SJSA1 (cell line): ENCODE results near the gene REC114. TPM values are rescaled to one million over a fixed set of nuclear protein-coding genes. Genes with fewer than 3 reads are reported as not detected.
"Not testable (repeated sequence)": the region's sequence is repeated elsewhere in the genome, so short reads cannot be mapped to it uniquely, and the experiment has no call there.

Source experiments
- DNase-seq, 2 experiments: peaks; one replicate each; pipeline ENCODE4 v3.0.0-alpha.2; 2015 to 2020; ENCODE audit warnings: low spot score in 2 of 2, low read depth in 1 of 2
- H3K27ac ChIP-seq: fragments of 250-450 bp; sonication (Bioruptor Pico); 2 replicates; pipeline ENCODE4 v1.5.1; 2020; ENCODE audit warnings: mild to moderate bottlenecking, moderate library complexity
- H3K27me3 ChIP-seq: fragments of 250-450 bp; sonication (Bioruptor Pico); replicated peaks from 2 replicates; pipeline ENCODE4 v1.5.1; 2020; ENCODE audit warnings: mild to moderate bottlenecking, moderate library complexity
- H3K36me3 ChIP-seq: fragments of 250-450 bp; sonication (Bioruptor Pico); 2 replicates; pipeline ENCODE4 v1.5.1; 2020; ENCODE audit warnings: mild to moderate bottlenecking
- H3K4me1 ChIP-seq: fragments of 250-450 bp; sonication (Bioruptor Pico); replicated peaks from 2 replicates; pipeline ENCODE4 v1.6.1; 2021; ENCODE audit warnings: mild to moderate bottlenecking
- H3K4me3 ChIP-seq: fragments of 250-450 bp; sonication (Bioruptor Pico); 2 replicates; pipeline ENCODE4 v1.5.1; 2020; ENCODE audit warnings: mild to moderate bottlenecking
- H3K9me3 ChIP-seq: fragments of 250-450 bp; sonication (Bioruptor Pico); replicated peaks from 2 replicates; pipeline ENCODE4 v1.5.1; 2020; ENCODE audit warnings: mild to moderate bottlenecking
- total RNA-seq: library from RNA; depleted of rRNA; stranded (reverse); fragments of >200 nt; shearing (Covaris generic); gene quantifications from 2 replicates; pipeline ENCODE4 v1.2.3, GENCODE V29; 2014

The REC114 gene
- total RNA-seq, 1 experiment from 2014 or later: not detected

GRCh38 chr15:73476704-73477216 lies 33.8 kb downstream of the REC114 start:
- no peak for DNase-seq
- no peaks in the 10 kb centered on the region for H3K4me1 ChIP-seq
- no peaks in the 10 kb centered on the region for H3K9me3 ChIP-seq
- H3K27ac ChIP-seq: no peak overlapping the region
- H3K4me3 ChIP-seq: no peak overlapping the region
- H3K27me3 ChIP-seq: peaks cover 7% of the 10 kb centered on the region
- H3K36me3 ChIP-seq: no peaks in the 10 kb centered on the region

DNA sequence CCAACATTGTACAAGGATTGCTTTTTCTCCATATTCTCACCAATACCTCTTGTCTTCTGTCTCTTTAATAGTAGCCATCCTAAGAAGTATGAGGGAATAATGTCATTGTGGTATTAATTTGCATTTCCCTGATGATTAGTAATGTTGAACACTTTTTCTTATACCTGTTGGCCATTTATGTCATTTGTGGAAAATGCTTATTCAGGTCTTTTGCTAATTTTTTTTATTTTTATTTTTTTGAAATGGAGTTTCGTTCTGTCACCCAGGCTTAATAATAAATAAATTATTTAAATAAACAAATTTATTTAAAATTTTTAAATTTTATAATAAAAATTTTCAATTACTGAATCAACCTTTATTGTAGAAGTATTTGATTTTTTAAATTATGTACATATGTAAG lies 37.1 kb downstream of the REC114 start:
- Histone ChIP-seq H3K27ac (no peak overlapping the region), H3K36me3 (no peaks in the 10 kb centered on the region), H3K9me3 (no peaks in the 10 kb centered on the region), H3K4me1 (no peaks in the 10 kb centered on the region), H3K27me3 (peaks cover 3% of the 10 kb centered on the region), H3K4me3 (no peak overlapping the region)
- DNase-seq: no peak

DNA sequence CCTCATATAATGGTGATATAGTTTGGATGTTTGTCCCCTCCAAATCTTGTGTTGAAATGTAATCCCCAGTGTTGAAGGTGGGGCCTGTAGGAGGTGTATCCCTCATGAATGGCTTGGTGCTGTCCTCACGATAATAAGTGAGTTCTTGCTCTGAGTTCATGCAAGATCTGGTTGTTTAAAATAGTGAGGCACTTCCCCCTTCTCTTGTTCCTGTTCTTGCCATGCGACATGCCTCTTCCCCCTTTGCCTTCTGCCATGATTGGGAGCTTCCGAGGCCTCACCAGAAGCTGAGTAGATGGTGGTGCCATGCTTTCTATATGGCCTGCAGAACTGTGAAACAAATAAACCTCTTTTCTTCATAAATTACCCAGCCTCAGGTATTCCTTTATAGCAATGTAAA lies 39.2 kb downstream of the REC114 start:
- Histone ChIP-seq H3K9me3 (no peaks in the 10 kb centered on the region), H3K4me1 (no peaks in the 10 kb centered on the region), H3K27me3 (peaks cover 3% of the 10 kb centered on the region), H3K4me3 (no peak overlapping the region), H3K36me3 (no peaks in the 10 kb centered on the region), H3K27ac (no peak overlapping the region)
- no peak for DNase-seq

DNA sequence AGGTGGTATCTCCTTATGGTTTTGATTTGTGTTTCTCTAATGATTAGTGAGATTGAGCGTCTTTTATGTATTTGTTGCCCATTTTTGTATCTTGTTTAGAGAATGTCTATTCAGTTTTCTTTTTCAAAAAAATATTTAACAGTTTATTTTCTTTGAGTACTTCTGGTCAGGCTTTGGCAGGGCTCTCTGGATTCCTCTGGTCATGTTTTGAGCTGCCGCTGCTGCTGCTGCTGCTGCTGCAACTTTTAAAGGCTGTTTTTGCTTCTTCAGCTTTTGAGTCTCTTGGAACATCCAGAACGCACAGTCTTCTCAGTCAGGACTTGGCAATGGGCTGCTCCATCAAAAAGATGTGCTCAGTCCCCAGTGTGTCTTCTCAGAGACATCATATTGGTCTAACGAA lies 40.1 kb downstream of the REC114 start:
- Histone ChIP-seq H3K4me1 (no peaks in the 10 kb centered on the region), H3K36me3 (no peaks in the 10 kb centered on the region), H3K4me3 (no peak overlapping the region), H3K27me3 (peaks cover 3% of the 10 kb centered on the region), H3K27ac (no peak overlapping the region), H3K9me3 (no peaks in the 10 kb centered on the region)
- DNase-seq: no peak

DNA sequence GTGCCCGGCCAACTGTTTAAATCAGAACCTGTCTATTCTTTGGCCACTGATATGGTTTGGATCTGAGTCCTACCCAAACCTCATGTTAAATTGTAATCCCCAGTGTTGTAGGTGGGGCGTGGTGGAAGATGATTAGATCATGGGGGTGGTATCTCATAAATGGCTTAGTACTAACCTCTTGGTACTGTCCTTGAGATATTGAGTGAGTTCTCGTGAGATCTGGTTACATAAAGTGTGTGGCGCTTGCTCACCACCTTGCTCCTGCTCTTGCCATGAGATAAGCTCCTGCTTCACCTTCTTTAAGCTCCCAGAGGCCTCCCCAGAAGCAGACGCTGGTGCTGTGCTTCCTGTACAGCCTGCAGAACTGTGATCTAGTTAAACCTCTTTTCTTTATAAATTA lies 42.4 kb downstream of the REC114 start:
- H3K27ac ChIP-seq: no peak overlapping the region

GRCh38 chr15:73485885-73486284 lies 42.9 kb downstream of the REC114 start:
- H3K4me1 ChIP-seq, H3K9me3 ChIP-seq, DNase-seq, H3K4me3 ChIP-seq, H3K27ac ChIP-seq, H3K27me3 ChIP-seq, H3K36me3 ChIP-seq: not testable (repeated sequence)

More for the DNA sequence above, 42.4 kb downstream of the REC114 start:
- Histone ChIP-seq H3K4me1 (no peaks in the 10 kb centered on the region), H3K4me3 (no peak overlapping the region), H3K36me3 (no peaks in the 10 kb centered on the region), H3K9me3 (no peaks in the 10 kb centered on the region), H3K27me3 (no peaks in the 10 kb centered on the region; the same call in none of the 2 replicates)
- no peak for DNase-seq

DNA sequence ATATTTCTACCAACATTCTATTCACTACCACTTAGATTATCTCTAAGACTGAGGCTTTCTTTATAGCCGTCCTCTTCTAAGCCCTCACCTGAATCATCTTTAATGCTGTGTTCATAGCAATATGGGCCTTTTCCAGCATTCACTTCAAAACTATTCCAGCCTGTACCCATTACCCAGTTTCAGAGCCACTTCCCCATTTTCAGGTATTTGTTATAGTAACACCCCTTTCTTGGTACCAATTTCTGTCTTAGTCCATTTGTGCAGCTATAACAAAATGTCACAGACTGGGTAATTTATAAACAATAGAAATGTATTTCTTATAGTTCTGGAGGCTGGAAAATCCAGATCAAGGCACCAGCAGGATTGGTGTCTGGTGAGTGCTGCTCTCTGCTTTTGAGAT lies 45.7 kb downstream of the REC114 start:
- H3K4me1 ChIP-seq: no peaks in the 10 kb centered on the region
- no peak overlapping the region for H3K27ac ChIP-seq
- DNase-seq: no peak
- H3K27me3 ChIP-seq: no peaks in the 10 kb centered on the region; the same call in none of the 2 replicates
- no peak overlapping the region for H3K4me3 ChIP-seq
- no peaks in the 10 kb centered on the region for H3K36me3 ChIP-seq
- H3K9me3 ChIP-seq: no peaks in the 10 kb centered on the region

DNA sequence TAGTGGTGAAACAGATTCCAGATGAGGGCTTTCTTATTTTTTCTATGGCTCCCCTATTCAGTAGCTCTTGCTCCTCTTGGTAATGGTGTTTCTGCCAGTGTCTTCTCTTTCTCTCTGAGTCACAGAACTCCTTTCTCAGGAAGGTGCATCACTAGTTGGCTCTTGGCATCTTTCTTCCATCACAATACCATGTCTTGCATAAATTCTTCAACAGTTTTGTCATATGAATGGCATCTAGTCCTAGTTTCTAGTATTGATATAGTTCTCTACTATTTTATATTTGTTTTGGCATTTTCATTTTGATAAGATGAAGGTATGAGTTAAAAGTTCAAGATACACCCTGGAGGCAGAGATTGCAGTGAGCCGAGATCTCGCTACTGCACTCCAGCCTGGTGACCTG lies 51.0 kb downstream of the REC114 start:
- no peaks in the 10 kb centered on the region for H3K36me3 ChIP-seq
- H3K27me3 ChIP-seq: peaks cover 4% of the 10 kb centered on the region; the same call in 1 of the 2 replicates
- H3K4me1 ChIP-seq: no peaks in the 10 kb centered on the region
- H3K27ac ChIP-seq: no peak overlapping the region
- no peak for DNase-seq
- H3K9me3 ChIP-seq: no peaks in the 10 kb centered on the region
- H3K4me3 ChIP-seq: no peak overlapping the region

GRCh38 chr15:73495181-73495580 lies 52.2 kb downstream of the REC114 start:
- Histone ChIP-seq H3K27me3 (peaks cover 10% of the 10 kb centered on the region; the same call in 1 of the 2 replicates), H3K4me1 (no peaks in the 10 kb centered on the region), H3K27ac (no peak overlapping the region), H3K9me3 (no peaks in the 10 kb centered on the region), H3K36me3 (no peaks in the 10 kb centered on the region), H3K4me3 (no peak overlapping the region)
- DNase-seq: no peak

- no peaks in the 10 kb centered on the region for H3K36me3 ChIP-seq
- H3K4me3 ChIP-seq: no peak overlapping the region
- DNase-seq: no peak
- no peak overlapping the region for H3K27ac ChIP-seq
- H3K4me1 ChIP-seq: no peaks in the 10 kb centered on the region
- H3K9me3 ChIP-seq: no peaks in the 10 kb centered on the region
- H3K27me3 ChIP-seq: peaks cover 15% of the 10 kb centered on the region
Measured at GRCh38 chr15:73500696-73501095, 57.7 kb downstream of the REC114 start.

GRCh38 chr15:73504885-73505284 lies 61.9 kb downstream of the REC114 start:
- Histone ChIP-seq H3K4me1 (no peaks in the 10 kb centered on the region), H3K9me3 (no peaks in the 10 kb centered on the region), H3K27me3 (peaks cover 15% of the 10 kb centered on the region), H3K27ac (no peak overlapping the region), H3K36me3 (no peaks in the 10 kb centered on the region), H3K4me3 (no peak overlapping the region)
- DNase-seq: no peak

DNA sequence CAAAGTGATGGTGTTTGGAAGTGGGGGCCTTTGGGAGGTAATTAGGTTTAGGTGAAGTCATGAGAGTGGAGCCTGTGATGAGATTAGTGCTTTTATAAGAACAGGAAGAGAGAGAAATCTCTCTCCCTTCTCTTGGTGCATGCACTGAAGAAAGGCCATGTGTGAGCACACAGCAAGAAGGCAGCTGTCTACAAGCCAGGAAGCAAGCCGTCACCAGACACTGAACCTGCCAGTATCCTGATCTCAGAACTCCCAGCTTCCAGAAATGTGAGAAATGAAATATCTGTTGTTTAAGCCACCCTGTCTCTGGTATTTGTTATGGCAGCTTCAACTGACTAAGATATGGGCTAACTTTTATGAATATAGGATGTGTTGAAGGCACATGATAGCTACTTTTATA lies 72.6 kb downstream of the REC114 start:
- Histone ChIP-seq H3K9me3 (no peaks in the 10 kb centered on the region), H3K27me3 (peaks cover 3% of the 10 kb centered on the region), H3K4me1 (no peaks in the 10 kb centered on the region), H3K36me3 (no peaks in the 10 kb centered on the region), H3K4me3 (no peak overlapping the region), H3K27ac (no peak overlapping the region)
- DNase-seq: no peak

DNA sequence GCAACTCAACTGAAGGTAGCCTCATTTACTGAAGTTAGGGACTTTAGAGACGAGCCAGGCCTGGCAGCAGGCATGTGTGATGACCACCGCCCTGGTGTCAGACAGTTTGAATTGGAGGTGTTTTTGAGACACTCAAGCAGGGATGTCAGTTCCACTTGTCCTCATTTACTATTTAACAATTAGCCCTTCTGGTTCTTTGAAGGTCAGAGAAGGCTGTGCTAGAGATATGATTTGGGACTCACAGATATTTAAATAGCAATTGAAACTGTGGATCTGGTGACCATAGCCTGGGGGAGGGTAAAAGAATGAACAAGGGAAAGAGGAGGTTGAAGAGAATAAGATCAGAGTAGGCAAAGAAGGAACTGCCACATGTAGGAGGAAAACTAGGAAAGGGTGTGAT lies 74.6 kb downstream of the REC114 start:
- no peak for DNase-seq
- Histone ChIP-seq H3K36me3 (no peaks in the 10 kb centered on the region), H3K27me3 (peaks cover 7% of the 10 kb centered on the region), H3K9me3 (no peaks in the 10 kb centered on the region), H3K4me1 (no peaks in the 10 kb centered on the region), H3K27ac (no peak overlapping the region), H3K4me3 (no peak overlapping the region)

DNA sequence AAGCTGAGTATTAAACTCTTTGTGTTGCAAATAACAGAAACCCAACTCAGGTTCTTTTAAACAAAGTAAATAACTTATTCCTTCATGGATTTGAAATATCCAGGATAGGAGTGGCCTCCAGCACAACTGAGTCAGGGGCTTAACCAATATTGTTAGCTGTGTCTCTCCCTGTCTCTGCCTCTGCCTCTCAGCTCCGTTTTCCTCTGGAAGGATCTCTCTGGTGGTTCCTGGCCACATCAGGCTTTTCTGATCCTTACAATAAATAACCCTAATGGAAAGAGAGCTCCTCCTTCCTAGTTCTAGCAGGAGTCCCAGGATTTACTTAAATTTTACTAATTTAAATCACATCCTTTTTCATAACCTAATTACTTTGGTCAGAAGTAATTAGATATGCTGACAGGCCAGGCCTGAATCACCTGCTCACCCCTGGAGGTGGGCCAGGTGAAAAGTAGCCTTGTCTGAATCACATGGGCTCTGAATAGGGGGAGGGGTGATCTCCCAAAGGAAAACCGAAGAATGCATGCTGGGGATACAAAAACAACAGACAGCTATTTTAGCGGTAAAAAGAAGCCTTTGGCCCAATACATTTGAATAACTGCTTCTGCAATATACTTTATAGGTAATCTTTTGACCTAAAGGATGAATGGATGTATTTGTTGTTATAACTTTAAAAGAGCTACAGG lies 75.4 kb downstream of the REC114 start:
- Histone ChIP-seq H3K27me3 (peaks cover 7% of the 10 kb centered on the region), H3K4me3 (no peak overlapping the region), H3K27ac (no peak overlapping the region), H3K36me3 (no peaks in the 10 kb centered on the region), H3K9me3 (no peaks in the 10 kb centered on the region), H3K4me1 (no peaks in the 10 kb centered on the region)
- no peak for DNase-seq
